Measurements from ENCODE around the gene TMCO4.

The TMCO4 gene

GRCh38 chr1:19684677-19685076 is 115.0 kb downstream of the TMCO4 start:
- no peak for TF ChIP-seq CTCF (conservative IDR thresholded peaks at IDR 0.05; ENCODE audit: low read depth, low read length)
- H3K4me1 ChIP-seq (ENCODE audit: low read depth, poor library complexity, severe bottlenecking): peaks cover 5% of the 10 kb centered on the region

GRCh38 chr1:19683351-19683750 is 116.4 kb downstream of the TMCO4 start:
- Histone ChIP-seq H4K20me1 (ENCODE audit: insufficient read depth) (no peaks in the 10 kb centered on the region), H3K79me2 (ENCODE audit: insufficient read depth, low read depth) (no peaks in the 10 kb centered on the region), H3K4me3 (IDR thresholded peaks at IDR 0.05; ENCODE audit: insufficient read depth, low read depth, low read length) (no peak overlapping the region), H3K27me3 (ENCODE audit: insufficient read depth, low read depth) (no peaks in the 10 kb centered on the region), H3K4me1 (ENCODE audit: low read depth, poor library complexity, severe bottlenecking) (no peaks in the 10 kb centered on the region), H3K27ac (no peak overlapping the region), H2AFZ (ENCODE audit: low read depth) (no peak overlapping the region), H3K36me3 (ENCODE audit: insufficient read depth) (no peaks in the 10 kb centered on the region), H3K4me2 (no peak overlapping the region), H3K9ac (no peak overlapping the region)
- TF ChIP-seq CTCF (conservative IDR thresholded peaks at IDR 0.05; ENCODE audit: low read depth, low read length): no peak

More at GRCh38 chr1:19684677-19685076, 115.0 kb downstream of the TMCO4 start:
- Histone ChIP-seq H3K27ac (no peak overlapping the region), H3K27me3 (ENCODE audit: insufficient read depth, low read depth) (no peaks in the 10 kb centered on the region), H3K4me2 (no peak overlapping the region), H3K4me3 (IDR thresholded peaks at IDR 0.05; ENCODE audit: insufficient read depth, low read depth, low read length) (no peak overlapping the region), H2AFZ (ENCODE audit: low read depth) (no peak overlapping the region), H4K20me1 (ENCODE audit: insufficient read depth) (no peaks in the 10 kb centered on the region), H3K9ac (no peak overlapping the region), H3K36me3 (ENCODE audit: insufficient read depth) (no peaks in the 10 kb centered on the region), H3K79me2 (ENCODE audit: insufficient read depth, low read depth) (no peaks in the 10 kb centered on the region)

- H3K79me2 ChIP-seq (ENCODE audit: insufficient read depth, low read depth): no peaks in the 10 kb centered on the region
- TF ChIP-seq CTCF (conservative IDR thresholded peaks at IDR 0.05; ENCODE audit: low read depth, low read length): no peak
- H3K9ac ChIP-seq: no peak overlapping the region
- H3K4me3 ChIP-seq (IDR thresholded peaks at IDR 0.05; ENCODE audit: insufficient read depth, low read depth, low read length): no peak overlapping the region
- no peak overlapping the region for H3K27ac ChIP-seq
- no peaks in the 10 kb centered on the region for H3K36me3 ChIP-seq (ENCODE audit: insufficient read depth)
- H2AFZ ChIP-seq (ENCODE audit: low read depth): no peak overlapping the region
- H4K20me1 ChIP-seq (ENCODE audit: insufficient read depth): no peaks in the 10 kb centered on the region
- H3K4me1 ChIP-seq (ENCODE audit: low read depth, poor library complexity, severe bottlenecking): no peaks in the 10 kb centered on the region
- no peak overlapping the region for H3K4me2 ChIP-seq
- H3K27me3 ChIP-seq (ENCODE audit: insufficient read depth, low read depth): no peaks in the 10 kb centered on the region
These were observed 116.8 kb downstream of the TMCO4 start for GRCh38 chr1:19682901-19683300.

- Histone ChIP-seq H2AFZ (ENCODE audit: low read depth) (no peak overlapping the region), H3K4me2 (no peak overlapping the region), H3K27ac (no peak overlapping the region), H3K79me2 (ENCODE audit: insufficient read depth, low read depth) (no peaks in the 10 kb centered on the region), H3K4me1 (ENCODE audit: low read depth, poor library complexity, severe bottlenecking) (no peaks in the 10 kb centered on the region), H3K9ac (no peak overlapping the region), H4K20me1 (ENCODE audit: insufficient read depth) (no peaks in the 10 kb centered on the region), H3K27me3 (ENCODE audit: insufficient read depth, low read depth) (peaks cover 2% of the 10 kb centered on the region; the same call in 1 of the 2 replicates), H3K36me3 (ENCODE audit: insufficient read depth) (no peaks in the 10 kb centered on the region), H3K4me3 (IDR thresholded peaks at IDR 0.05; ENCODE audit: insufficient read depth, low read depth, low read length) (no peak overlapping the region)
- TF ChIP-seq CTCF (conservative IDR thresholded peaks at IDR 0.05; ENCODE audit: low read depth, low read length): no peak
These were observed 117.5 kb downstream of the TMCO4 start for GRCh38 chr1:19682257-19682656.
